ENCODE data around the gene PRDM16. TPM values are rescaled to one million over a fixed set of nuclear protein-coding genes. Genes with fewer than 3 reads are reported as not detected.

PRDM16 gene
- polyA plus RNA-seq, 3 donors = not detected

GRCh38 chr1:3292051-3292722 lies 223.2 kb downstream of the PRDM16 start:
- H3K4me3 Mint-ChIP-seq = no peak overlapping the region
- H3K27me3 Mint-ChIP-seq (ENCODE audit: low read depth in 3 of 3) = peaks cover 0 to 3% (median 0%) of the 10 kb centered on the region in 3 donors
- no peak overlapping the region for H3K27ac Mint-ChIP-seq
- no peak overlapping the region for H3K4me3 ChIP-seq (replicated peaks in 1 of 3; ENCODE audit: low read depth in 2 of 3, low read length in 3 of 3)
- H3K27ac ChIP-seq (ENCODE audit: low read depth in 1 of 2, low read length in 2 of 2) = no peak overlapping the region
- no peaks in the 10 kb centered on the region for H3K4me1 Mint-ChIP-seq
- H3K9ac ChIP-seq (ENCODE audit: insufficient read depth, low read length, poor library complexity, severe bottlenecking) = no peak overlapping the region
- no peaks in the 10 kb centered on the region for H3K79me2 ChIP-seq (ENCODE audit: insufficient read depth, low read length)
- no peak for TF ChIP-seq CTCF (IDR thresholded peaks at IDR 0.05)
- no peaks in the 10 kb centered on the region for H3K27me3 ChIP-seq (ENCODE audit: control insufficient read depth in 2 of 2, insufficient read depth in 2 of 2, low read length in 2 of 2)
- H2AFZ ChIP-seq (ENCODE audit: insufficient read depth, low read depth, low read length, poor library complexity, severe bottlenecking) = no peak overlapping the region
- H3K4me2 ChIP-seq (replicated peaks; ENCODE audit: extremely low read depth, low read length, poor library complexity, severe bottlenecking) = no peak overlapping the region
- H3K9me3 ChIP-seq (replicated peaks in 1 of 2; ENCODE audit: control insufficient read depth in 1 of 2, insufficient read depth in 1 of 2, low read length in 2 of 2) = no peaks in the 10 kb centered on the region
- DNase-seq = no peak
- intact Hi-C loops (cut with micrococcal nuclease) = no loop called here
- no peaks in the 10 kb centered on the region for H4K20me1 ChIP-seq (ENCODE audit: insufficient read depth, low read length)
- no peaks in the 10 kb centered on the region for H3K4me1 ChIP-seq (ENCODE audit: control insufficient read depth in 1 of 2, insufficient read depth in 2 of 2, low read length in 2 of 2)
- H3K36me3 ChIP-seq (replicated peaks in 1 of 2; ENCODE audit: control insufficient read depth in 1 of 2, insufficient read depth in 2 of 2, low read length in 2 of 2) = no peaks in the 10 kb centered on the region
- no peaks in the 10 kb centered on the region for H3K36me3 Mint-ChIP-seq
- WGBS (ENCODE audit: insufficient coverage) = 96% methylated on average over 30 of the region's 33 CpGs
- no peaks in the 10 kb centered on the region for H3K9me3 Mint-ChIP-seq

GRCh38 chr1:3292868-3293562 lies 224.0 kb downstream of the PRDM16 start:
- Histone ChIP-seq H3K36me3 (replicated peaks in 1 of 2; ENCODE audit: control insufficient read depth in 1 of 2, insufficient read depth in 2 of 2, low read length in 2 of 2) (no peaks in the 10 kb centered on the region), H3K4me3 (replicated peaks in 1 of 3; ENCODE audit: low read depth in 2 of 3, low read length in 3 of 3) (no peak overlapping the region), H3K79me2 (ENCODE audit: insufficient read depth, low read length) (no peaks in the 10 kb centered on the region), H3K27me3 (ENCODE audit: control insufficient read depth in 2 of 2, insufficient read depth in 2 of 2, low read length in 2 of 2) (no peaks in the 10 kb centered on the region), H3K27ac (ENCODE audit: low read depth in 1 of 2, low read length in 2 of 2) (no peak overlapping the region), H3K4me1 (ENCODE audit: control insufficient read depth in 1 of 2, insufficient read depth in 2 of 2, low read length in 2 of 2) (no peaks in the 10 kb centered on the region), H3K9ac (ENCODE audit: insufficient read depth, low read length, poor library complexity, severe bottlenecking) (no peak overlapping the region), H4K20me1 (ENCODE audit: insufficient read depth, low read length) (no peaks in the 10 kb centered on the region), H3K4me2 (replicated peaks; ENCODE audit: extremely low read depth, low read length, poor library complexity, severe bottlenecking) (no peak overlapping the region), H3K9me3 (replicated peaks in 1 of 2; ENCODE audit: control insufficient read depth in 1 of 2, insufficient read depth in 1 of 2, low read length in 2 of 2) (no peaks in the 10 kb centered on the region), H2AFZ (ENCODE audit: insufficient read depth, low read depth, low read length, poor library complexity, severe bottlenecking) (no peak overlapping the region)
- peaks cover 0 to 2% (median 0%) of the 10 kb centered on the region in 7 donors for H3K9me3 Mint-ChIP-seq
- H3K36me3 Mint-ChIP-seq = no peaks in the 10 kb centered on the region
- H3K4me1 Mint-ChIP-seq = no peaks in the 10 kb centered on the region
- no peak overlapping the region for H3K4me3 Mint-ChIP-seq
- WGBS (ENCODE audit: insufficient coverage) = 97% methylated on average over 19 of the region's 26 CpGs
- intact Hi-C loops (cut with micrococcal nuclease) = no loop called here
- TF ChIP-seq CTCF (IDR thresholded peaks at IDR 0.05) = no peak
- no peak overlapping the region for H3K27ac Mint-ChIP-seq
- peaks cover 0 to 3% (median 0%) of the 10 kb centered on the region in 3 donors for H3K27me3 Mint-ChIP-seq (ENCODE audit: low read depth in 3 of 3)
- no peak for DNase-seq

All from CD14-positive monocyte (primary cell).